PC-9 (cell line): ENCODE measurements around the gene UBE2S. TPM values are rescaled to one million over a fixed set of nuclear protein-coding genes. Genes with fewer than 3 reads are reported as not detected.
A peak's percentile ranks its signal among the peaks of the same experiment; 100 is the strongest.

Experiments
- BruUV-seq: library from RNA; stranded (reverse); fragments of 400-500 nt; replicated peaks from 2 replicates; lab custom pipeline; 2021; lab: Mats Ljungman, UMichigan
- CTCF ChIA-PET: fragments of 300-600 bp; sonication (Branson Sonifier 250); formaldehyde crosslinking; loops from one replicate; lab custom pipeline; 2022; ENCODE audit warnings: antibody characterized with exemption; lab: Charles Lee
- POLR2A ChIA-PET: fragments of 300-600 bp; sonication (Branson Sonifier 250); formaldehyde crosslinking; loops from one replicate; lab custom pipeline; 2022; ENCODE audit warnings: antibody characterized with exemption; ENCODE audit not compliant: unreplicated experiment; lab: Charles Lee
- DNase-seq, 2 experiments: peaks; one replicate each; pipeline versions ENCODE4 v3.0.0 to v3.0.0-alpha.2; 2015 to 2022; ENCODE audit warnings: mixed read lengths in 1 of 2
- H2AFZ ChIP-seq: fragments of 200-600 bp; sonication (generic); 2 replicates; pipeline ENCODE4 v1.8.1; 2017; ENCODE audit warnings: antibody characterized with exemption
- H3F3A ChIP-seq: fragments of 200-600 bp; sonication (generic); 2 replicates; pipeline ENCODE4 v1.8.1; 2017; ENCODE audit warnings: antibody characterized with exemption, mild to moderate bottlenecking, low read depth; ENCODE audit not compliant: insufficient read depth
- H3K27ac ChIP-seq: fragments of 200-600 bp; sonication (generic); 2 replicates; pipeline ENCODE4 v1.6.1; 2016; ENCODE audit warnings: mixed run types
- H3K27me3 ChIP-seq: fragments of 200-600 bp; sonication (generic); 2 replicates; pipeline ENCODE4 v1.6.1; 2016; ENCODE audit warnings: low read depth, mixed run types; ENCODE audit not compliant: insufficient read depth
- H3K36me3 ChIP-seq: fragments of 200-600 bp; sonication (generic); 2 replicates; pipeline ENCODE4 v1.6.1; 2016; ENCODE audit warnings: low read depth, mixed run types
- H3K4me1 ChIP-seq: fragments of 200-600 bp; sonication (generic); replicated peaks from 2 replicates; pipeline ENCODE4 v1.6.1; 2016; ENCODE audit warnings: mixed run types; ENCODE audit not compliant: insufficient read depth
- H3K4me2 ChIP-seq: fragments of 200-600 bp; sonication (generic); 2 replicates; pipeline ENCODE4 v1.6.1; 2017; ENCODE audit warnings: mixed run types
- H3K4me3 ChIP-seq: fragments of 200-600 bp; sonication (generic); 2 replicates; pipeline ENCODE4 v1.6.1; 2016; ENCODE audit warnings: mixed run types
- H3K79me2 ChIP-seq: fragments of 200-600 bp; sonication (generic); 2 replicates; pipeline ENCODE4 v1.6.1; 2017; ENCODE audit warnings: low read depth, mixed run types
- H3K9me2 ChIP-seq: fragments of 200-600 bp; sonication (generic); 2 replicates; pipeline ENCODE4 v1.8.1; 2017; ENCODE audit warnings: mild to moderate bottlenecking; ENCODE audit not compliant: insufficient read depth
- H3K9me3 ChIP-seq: fragments of 200-600 bp; sonication (generic); 2 replicates; pipeline ENCODE4 v1.8.1; 2016; ENCODE audit warnings: low read depth; ENCODE audit not compliant: insufficient read depth
- H4K20me1 ChIP-seq: fragments of 200-600 bp; sonication (generic); 2 replicates; pipeline ENCODE4 v1.8.1; 2017; ENCODE audit not compliant: insufficient read depth
- CTCF ChIP-seq: fragments of 200-600 bp; sonication (generic); conservative IDR thresholded peaks from 2 replicates; pipeline ENCODE4 v1.6.1; 2017; ENCODE audit warnings: mixed run types, antibody characterized with exemption, mild to moderate bottlenecking, moderate library complexity
- EZH2 ChIP-seq: fragments of 200-600 bp; sonication (generic); IDR thresholded peaks from 2 replicates; pipeline ENCODE4 v1.8.0; 2017; ENCODE audit warnings: antibody characterized with exemption, low read depth
- intact Hi-C: fragments of 100-400 bp; cut with micrococcal nuclease; formaldehyde crosslinking; loops from one replicate; pipeline ENCODE4 v1.10.0; 2022; ENCODE audit not compliant: unreplicated experiment
- total RNA-seq: library from RNA; stranded (reverse); gene quantifications from 2 replicates; pipeline ENCODE4 v1.2.3, GENCODE V29; 2021

Gene UBE2S
- total RNA-seq, 1 experiment from 2014 or later: 359 TPM

GRCh38 chr19:55382522-55383054 lies 25.0 kb downstream of the UBE2S start:
- Histone ChIP-seq H3K36me3 (peaks cover 18% of the 10 kb centered on the region), H3K4me2 (peak overlapping the region; percentile 90), H3K4me3 (peak overlapping the region; percentile 59), H4K20me1 (peaks cover 19% of the 10 kb centered on the region), H3K9me2 (no peaks in the 10 kb centered on the region), H3K9me3 (no peaks in the 10 kb centered on the region), H3K27ac (no peak overlapping the region), H3K79me2 (peaks cover 48% of the 10 kb centered on the region), H3K27me3 (no peaks in the 10 kb centered on the region), H3K4me1 (peaks cover 25% of the 10 kb centered on the region), H2AFZ (no peak overlapping the region), H3F3A (peaks cover 43% of the 10 kb centered on the region; the same call in 1 of the 2 replicates)
- BruUV-seq: TSS peak; percentile 27
- POLR2A ChIA-PET: interaction anchor here (0.6 to 0.8 kb wide), 2 partner anchors 12 to 233 kb away, joined by 4 to 26 read pairs; partner anchors contain the start of gene TNNT1
- TF ChIP-seq EZH2 (no peak), CTCF (no peak)
- CTCF ChIA-PET: interaction anchor here (1.5 kb wide), 1 partner anchor 81 kb away, joined by 10 read pairs; no protein-coding TSS in a partner anchor
- intact Hi-C loops: loop anchor here (10.0 kb wide), 1 partner anchor 218 kb away; the partner anchor contains the start of gene DNAAF3
- no peak for DNase-seq

- Histone ChIP-seq H3K79me2 (peaks cover 42% of the 10 kb centered on the region), H3F3A (peaks cover 37% of the 10 kb centered on the region; the same call in 1 of the 2 replicates), H4K20me1 (peaks cover 15% of the 10 kb centered on the region), H3K4me1 (peaks cover 19% of the 10 kb centered on the region), H3K36me3 (peaks cover 12% of the 10 kb centered on the region), H3K9me2 (no peaks in the 10 kb centered on the region), H3K4me3 (peak overlapping the region; percentile 59; the same call in 1 of the 2 replicates), H3K27me3 (no peaks in the 10 kb centered on the region), H3K27ac (no peak overlapping the region), H3K4me2 (peak overlapping the region; percentile 90), H2AFZ (no peak overlapping the region), H3K9me3 (no peaks in the 10 kb centered on the region)
- intact Hi-C loops: loop anchor here (10.0 kb wide), 1 partner anchor 217 kb away; the partner anchor contains the start of gene DNAAF3
- no peak for TF ChIP-seq EZH2
- no peak for TF ChIP-seq CTCF
- POLR2A ChIA-PET: interaction anchor here (0.6 kb wide), 1 partner anchor 13 kb away, joined by 26 read pairs; no protein-coding TSS in a partner anchor
- DNase-seq: no peak
- CTCF ChIA-PET: no interaction called here
- no TSS peak for BruUV-seq
Measured at GRCh38 chr19:55382013-55382412, 25.6 kb downstream of the UBE2S start.

GRCh38 chr19:55379174-55379573 lies 28.4 kb downstream of the UBE2S start:
- ChIA-PET POLR2A (interaction anchor here (0.6 kb wide), 1 partner anchor 253 kb away, joined by 7 read pairs; no protein-coding TSS in a partner anchor), CTCF (no interaction called here)
- intact Hi-C loops: no loop called here
- Histone ChIP-seq H3K9me2 (no peaks in the 10 kb centered on the region), H3K4me1 (peaks cover 31% of the 10 kb centered on the region), H3K4me3 (no peak overlapping the region), H3K27me3 (no peaks in the 10 kb centered on the region), H3K79me2 (peaks cover 22% of the 10 kb centered on the region), H3K27ac (no peak overlapping the region), H3F3A (peaks cover 40% of the 10 kb centered on the region; the same call in 1 of the 2 replicates), H4K20me1 (peaks cover 15% of the 10 kb centered on the region), H2AFZ (no peak overlapping the region), H3K9me3 (no peaks in the 10 kb centered on the region), H3K4me2 (no peak overlapping the region), H3K36me3 (0 out of 2 replicates have a peak, but pooled peaks cover 6% of the 10 kb centered on the region)
- BruUV-seq: no TSS peak
- no peak for DNase-seq
- TF ChIP-seq EZH2 (no peak), CTCF (no peak)
